Lung (tissue), 12 donors: ENCODE results near the gene SLC6A8. TPM values are rescaled to one million over a fixed set of nuclear protein-coding genes. Genes with fewer than 3 reads are reported as not detected.

Source experiments
- ATAC-seq: fragments of 200-7000 bp; cut with Tn5 transposase; one replicate; pipeline ENCODE4 v1.9.1; 2020; ENCODE audit warnings: moderate number of reproducible peaks; ENCODE audit not compliant: insufficient read depth, low FRiP score
- DNase-seq, 3 donors: peaks; one replicate each; pipeline ENCODE4 v3.0.0-alpha.2; 2013 to 2017
- H3K27ac ChIP-seq, 2 donors: one replicate each; pipeline ENCODE4 v1.5.1; 2013; ENCODE audit warnings: mild to moderate bottlenecking in 2 of 2, moderate library complexity in 2 of 2, control low read depth in 1 of 2, inconsistent platforms in 1 of 2, low read depth in 1 of 2, low read length in 1 of 2
- H3K27me3 ChIP-seq, 3 donors: one replicate each; pipeline ENCODE4 v1.5.1; 2013; ENCODE audit warnings: low read length in 2 of 3; ENCODE audit not compliant: control insufficient read depth in 3 of 3, insufficient read depth in 3 of 3
- H3K36me3 ChIP-seq, 4 donors: one replicate each; pipeline ENCODE4 v1.5.1; 2013; ENCODE audit warnings: low read length in 4 of 4, mild to moderate bottlenecking in 1 of 4, moderate library complexity in 1 of 4; ENCODE audit not compliant: control insufficient read depth in 4 of 4, insufficient read depth in 4 of 4
- H3K4me1 ChIP-seq, 5 donors: one replicate each; pipeline ENCODE4 v1.5.1; 2013; ENCODE audit warnings: low read length in 5 of 5, mild to moderate bottlenecking in 2 of 5, moderate library complexity in 1 of 5; ENCODE audit not compliant: control insufficient read depth in 5 of 5, insufficient read depth in 5 of 5
- H3K4me3 ChIP-seq: one replicate; pipeline ENCODE4 v1.5.1; 2013; ENCODE audit warnings: mild to moderate bottlenecking, control low read depth, moderate library complexity
- H3K9ac ChIP-seq, 2 donors: one replicate each; pipeline ENCODE4 v1.5.1; 2013; ENCODE audit warnings: low read length in 2 of 2, control low read depth in 1 of 2; ENCODE audit not compliant: insufficient read depth in 1 of 2
- H3K9me3 ChIP-seq, 4 donors: one replicate each; pipeline ENCODE4 v1.5.1; 2013; ENCODE audit warnings: low read length in 3 of 4, mild to moderate bottlenecking in 1 of 4, moderate library complexity in 1 of 4; ENCODE audit not compliant: control insufficient read depth in 4 of 4, insufficient read depth in 3 of 4
- CTCF ChIP-seq: IDR thresholded peaks from 2 replicates; pipeline ENCODE4 v1.5.1; 2012; ENCODE audit warnings: mild to moderate bottlenecking; ENCODE audit errors: control extremely low read depth, extremely low read depth
- WGBS, 2 donors: extraction: QIAGEN DNeasy Blood & Tissue Kit; methylation state at CpG; one replicate each; pipeline ENCODE4 v1.1.7; 2013; 5-methylcytosine and 5-hydroxymethylcytosine counted together
- polyA plus RNA-seq, 2 donors: library from polyadenylated mRNA; stranded (reverse); fragments of 200-250 nt; gene quantifications; one replicate each; pipeline ENCODE4 v1.2.1, GENCODE V29; 2013
- total RNA-seq, 2 donors: library from RNA; depleted of rRNA in 1 of 2; stranded (reverse); fragments of >200 nt in 1 of 2; gene quantifications; one replicate each; pipeline ENCODE4 v1.2.1, GENCODE V29; 2014 to 2021
- donor health status: control.
- donor health status: control.
- donor health status: Bipolar disorder and iron deficiency.
- donor health status: healthy.
- donor health status: DM: yes; HTN: yes; CAD: no.

The SLC6A8 gene
- total and polyA plus RNA-seq, 4 donors, result 5.3 to 21.5 (median 9.9) TPM

- peak; percentile 63 for ATAC-seq
These were observed 18.4 kb upstream of the SLC6A8 start for GRCh38 chrX:153669174-153669890.

GRCh38 chrX:153669901-153670731, 17.6 kb upstream of the SLC6A8 start:
- no peak for TF ChIP-seq CTCF
- no peaks in the 10 kb centered on the region for H3K36me3 ChIP-seq
- H3K4me3 ChIP-seq, result no peak overlapping the region
- H3K4me1 ChIP-seq, result no peaks in the 10 kb centered on the region
- peaks cover 0 to 17% (median 0%) of the 10 kb centered on the region in 4 donors for H3K9me3 ChIP-seq
- peaks cover 9 to 20% (median 19%) of the 10 kb centered on the region in 3 donors for H3K27me3 ChIP-seq
- ATAC-seq (no peak), DNase-seq (no peak)
- H3K27ac ChIP-seq, result no peak overlapping the region
- 78 to 100% methylated on average over 10 to 23 of the region's 23 CpGs for WGBS, 2 donors
- H3K9ac ChIP-seq, result no peak overlapping the region

More at GRCh38 chrX:153669174-153669890, 18.4 kb upstream of the SLC6A8 start:
- 26 to 61% methylated on average over 9 to 17 of the region's 17 CpGs for WGBS, 2 donors
- H3K9ac ChIP-seq, result no peak overlapping the region
- H3K27ac ChIP-seq, result no peak overlapping the region
- TF ChIP-seq CTCF, result peak; percentile 23
- peaks cover 0 to 17% (median 0%) of the 10 kb centered on the region in 4 donors for H3K9me3 ChIP-seq
- no peak overlapping the region for H3K4me3 ChIP-seq
- no peaks in the 10 kb centered on the region for H3K36me3 ChIP-seq
- DNase-seq, result peak in 1 of 3 donors; percentile 39
- H3K4me1 ChIP-seq, result no peaks in the 10 kb centered on the region
- peaks cover 2 to 14% (median 12%) of the 10 kb centered on the region in 3 donors for H3K27me3 ChIP-seq

- peaks cover 9 to 18% (median 16%) of the 10 kb centered on the region in 3 donors for H3K27me3 ChIP-seq
- no peaks in the 10 kb centered on the region for H3K4me1 ChIP-seq
- H3K4me3 ChIP-seq, result no peak overlapping the region
- H3K9ac ChIP-seq, result no peak overlapping the region
- peaks cover 0 to 14% (median 0%) of the 10 kb centered on the region in 4 donors for H3K9me3 ChIP-seq
- WGBS, 2 donors, result 88 to 93% methylated on average over 21 to 23 of the region's 23 CpGs
- TF ChIP-seq CTCF, result no peak
- H3K27ac ChIP-seq, result no peak overlapping the region
- DNase-seq (no peak), ATAC-seq (no peak)
- no peaks in the 10 kb centered on the region for H3K36me3 ChIP-seq
These were observed 16.8 kb upstream of the SLC6A8 start for GRCh38 chrX:153670748-153671588.
